MCF 10A (cell line): ENCODE data around the gene RAB1A. TPM values are rescaled to one million over a fixed set of nuclear protein-coding genes. Genes with fewer than 3 reads are reported as not detected.

ENCODE experiments used
- BruUV-seq: library from RNA; stranded (reverse); fragments of 400-500 nt; replicated peaks from 2 replicates; lab custom pipeline; 2021; lab: Mats Ljungman, UMichigan
- CTCF ChIA-PET: fragments of 300-600 bp; sonication (Branson Sonifier 250); formaldehyde crosslinking; extraction: SDS; loops from one replicate; lab custom pipeline; 2021; ENCODE audit warnings: antibody characterized with exemption, inconsistent platforms; lab: Yijun Ruan, JAX
- POLR2A ChIA-PET: fragments of 300-600, 350-650 bp; sonication (Branson Sonifier 250); formaldehyde crosslinking; extraction: SDS; loops from one replicate; lab custom pipeline; 2020; ENCODE audit warnings: antibody characterized with exemption, inconsistent platforms; lab: Yijun Ruan, JAX
- DNase-seq: peaks from one replicate; pipeline ENCODE4 v3.0.0-alpha.2; 2018; ENCODE audit not compliant: unreplicated experiment
- H3K27ac Mint-ChIP-seq: one replicate; pipeline ENCODE4 v1.8.0; 2022; ENCODE audit warnings: mild to moderate bottlenecking, low read depth, mixed read lengths; ENCODE audit not compliant: unreplicated experiment
- H3K27me3 Mint-ChIP-seq: one replicate; pipeline ENCODE4 v1.8.0; 2022; ENCODE audit warnings: mixed read lengths; ENCODE audit not compliant: insufficient read depth, unreplicated experiment
- H3K36me3 Mint-ChIP-seq: one replicate; pipeline ENCODE4 v1.8.0; 2022; ENCODE audit warnings: mild to moderate bottlenecking, moderate library complexity, mixed read lengths; ENCODE audit not compliant: insufficient read depth, unreplicated experiment
- H3K4me1 Mint-ChIP-seq: one replicate; pipeline ENCODE4 v1.8.0; 2022; ENCODE audit warnings: mixed read lengths; ENCODE audit not compliant: insufficient read depth, unreplicated experiment
- H3K4me3 Mint-ChIP-seq: one replicate; pipeline ENCODE4 v1.8.0; 2022; ENCODE audit warnings: mild to moderate bottlenecking, moderate library complexity, mixed read lengths; ENCODE audit not compliant: unreplicated experiment
- H3K9me3 Mint-ChIP-seq: one replicate; pipeline ENCODE4 v1.8.0; 2022; ENCODE audit warnings: mixed read lengths; ENCODE audit not compliant: unreplicated experiment
- CTCF ChIP-seq: fragments of 200-600 bp; IDR thresholded peaks from one replicate; pipeline ENCODE4 v1.8.0; 2022; ENCODE audit warnings: antibody characterized with exemption, mild to moderate bottlenecking; ENCODE audit not compliant: unreplicated experiment
- intact Hi-C: fragments of 100-400 bp; cut with micrococcal nuclease; formaldehyde crosslinking; loops from 2 replicates; pipeline ENCODE4 v1.14.1; 2022
- total RNA-seq: library from RNA; stranded (reverse); gene quantifications from 2 replicates; pipeline ENCODE4 v1.2.3, GENCODE V29; 2022

RAB1A gene
- total RNA-seq, 1 experiment from 2014 or later: 131 TPM

DNA sequence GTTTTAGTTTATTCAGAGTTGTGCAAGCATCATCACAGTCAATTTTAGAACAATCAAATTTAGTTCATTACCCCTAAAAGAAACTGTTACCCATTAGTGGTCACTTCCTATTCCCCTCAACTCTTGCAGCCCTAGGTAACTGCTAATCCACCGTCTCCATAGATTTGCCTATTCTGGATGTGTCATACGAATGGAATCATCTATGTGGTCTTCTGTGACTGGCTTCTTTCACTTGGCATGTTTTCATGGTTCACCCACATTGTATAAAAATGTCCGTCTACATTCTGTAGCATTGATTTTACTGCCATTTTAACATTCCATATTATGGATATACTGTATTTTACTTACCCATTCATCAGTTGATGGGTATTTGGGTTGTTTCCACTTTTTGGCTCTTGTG is 79.0 kb downstream of the RAB1A start:
- CTCF ChIA-PET: interaction anchor here (0.7 to 2.6 kb wide), 2 partner anchors 13 to 133 kb away, joined by 3 to 10 read pairs; no protein-coding TSS in a partner anchor

DNA sequence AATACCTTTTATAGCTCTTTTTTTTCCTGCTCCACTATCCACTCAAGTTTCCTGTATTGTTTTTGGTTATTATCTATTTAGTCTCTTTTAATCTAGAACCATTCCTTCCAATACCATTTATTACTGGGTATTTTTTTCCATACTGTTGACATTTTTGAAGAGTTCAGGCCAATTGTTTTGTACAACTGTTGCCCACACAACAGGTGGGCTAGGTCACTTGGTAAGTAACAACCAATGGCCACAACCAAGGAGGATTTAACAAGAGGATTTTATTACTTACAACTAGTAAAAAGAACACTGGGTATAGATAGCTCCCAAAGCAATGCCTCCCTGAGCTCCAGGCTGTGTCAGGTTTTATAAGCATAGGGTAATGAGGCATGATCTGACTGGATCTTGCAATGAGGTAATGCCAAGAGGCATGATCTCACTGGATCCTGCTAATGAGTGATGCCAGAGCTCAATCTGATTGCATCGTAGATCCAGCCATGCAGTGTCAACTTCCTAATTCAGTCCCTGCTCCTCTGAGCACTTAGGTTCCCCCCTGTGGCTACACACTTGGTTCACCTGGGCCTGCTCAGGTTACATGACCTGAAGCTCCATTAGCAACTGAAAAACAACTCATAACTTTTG is 80.8 kb downstream of the RAB1A start:
- intact Hi-C loops: no loop called here
- no peak for DNase-seq
- Mint-ChIP-seq H3K36me3 (peaks cover 5% of the 10 kb centered on the region), H3K27ac (no peak overlapping the region), H3K4me3 (no peak overlapping the region), H3K27me3 (no peaks in the 10 kb centered on the region), H3K4me1 (no peaks in the 10 kb centered on the region), H3K9me3 (peaks cover 14% of the 10 kb centered on the region)
- no TSS peak for BruUV-seq
- ChIA-PET POLR2A (interaction anchor here (1.3 to 1.4 kb wide), 2 partner anchors 21 to 50 kb away, joined by 3 read pairs; no protein-coding TSS in a partner anchor), CTCF (interaction anchor here (0.7 to 2.6 kb wide), 3 partner anchors 45 to 133 kb away, joined by 3 to 10 read pairs (median 3); no protein-coding TSS in a partner anchor)
- TF ChIP-seq CTCF: no peak

More for the DNA sequence above, 79.0 kb downstream of the RAB1A start:
- POLR2A ChIA-PET: interaction anchor here (1.4 kb wide), 1 partner anchor 52 kb away, joined by 3 read pairs; no protein-coding TSS in a partner anchor
- TF ChIP-seq CTCF: no peak
- no peaks in the 10 kb centered on the region for H3K27me3 Mint-ChIP-seq
- DNase-seq: no peak
- intact Hi-C loops: no loop called here
- no peaks in the 10 kb centered on the region for H3K36me3 Mint-ChIP-seq
- no TSS peak for BruUV-seq
- H3K4me1 Mint-ChIP-seq: no peaks in the 10 kb centered on the region
- no peak overlapping the region for H3K27ac Mint-ChIP-seq
- H3K9me3 Mint-ChIP-seq: no peaks in the 10 kb centered on the region
- no peak overlapping the region for H3K4me3 Mint-ChIP-seq

DNA sequence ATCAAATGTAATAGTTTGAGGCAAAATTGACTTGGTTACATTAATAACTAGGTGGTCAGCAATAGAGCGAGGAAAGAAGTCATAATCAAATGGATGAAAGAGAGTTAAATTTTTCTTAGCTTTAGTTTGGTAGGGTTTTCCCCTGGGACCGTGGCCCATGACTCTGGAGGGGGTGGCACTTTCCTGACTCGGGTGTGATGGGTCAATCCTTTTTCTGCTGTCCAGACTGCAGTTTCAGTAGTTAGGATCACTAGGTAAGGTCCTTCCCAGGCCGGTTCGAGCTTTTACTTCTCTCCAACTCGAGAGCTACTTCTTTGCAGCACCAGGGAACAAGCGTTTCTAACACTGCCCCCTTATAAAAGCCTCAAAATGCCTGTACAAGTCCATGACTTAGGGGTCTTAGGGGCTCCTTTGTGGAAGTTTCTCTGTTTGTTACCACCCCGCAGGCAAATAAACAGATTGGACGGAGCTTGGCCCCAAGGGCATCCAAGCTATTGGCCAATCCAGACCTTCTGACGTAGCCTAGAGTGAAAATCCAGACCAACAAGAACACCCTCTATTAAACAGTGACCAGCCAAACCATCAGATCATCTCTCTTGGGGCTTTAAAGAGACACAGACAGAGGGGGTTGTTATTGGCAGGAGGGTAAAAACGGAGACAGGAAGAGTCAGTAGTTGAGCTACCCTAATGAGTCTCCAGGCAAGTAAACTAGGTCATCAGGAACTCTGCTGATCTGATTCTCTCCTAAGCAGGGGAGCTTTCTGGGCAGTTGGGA is 83.1 kb downstream of the RAB1A start:
- peaks cover 5% of the 10 kb centered on the region for H3K36me3 Mint-ChIP-seq
- BruUV-seq: no TSS peak
- H3K4me3 Mint-ChIP-seq: no peak overlapping the region
- H3K27me3 Mint-ChIP-seq: no peaks in the 10 kb centered on the region
- CTCF ChIA-PET: interaction anchor here (0.7 to 2.3 kb wide), 3 partner anchors 15 to 129 kb away, joined by 3 to 13 read pairs (median 5); no protein-coding TSS in a partner anchor
- H3K4me1 Mint-ChIP-seq: no peaks in the 10 kb centered on the region
- no peak overlapping the region for H3K27ac Mint-ChIP-seq
- peaks cover 20% of the 10 kb centered on the region for H3K9me3 Mint-ChIP-seq
- DNase-seq: no peak
- intact Hi-C loops: no loop called here
- POLR2A ChIA-PET: interaction anchor here (0.5 to 1.9 kb wide), 3 partner anchors 9 to 562 kb away, joined by 3 to 8 read pairs (median 3); partner anchors contain the start of gene CEP68
- TF ChIP-seq CTCF: no peak

GRCh38 chr2:65045651-65046050 is 84.3 kb downstream of the RAB1A start:
- Mint-ChIP-seq H3K27me3 (no peaks in the 10 kb centered on the region), H3K9me3 (peaks cover 20% of the 10 kb centered on the region), H3K27ac (no peak overlapping the region), H3K4me3 (no peak overlapping the region), H3K4me1 (no peaks in the 10 kb centered on the region), H3K36me3 (peaks cover 5% of the 10 kb centered on the region)
- DNase-seq: no peak
- no TSS peak for BruUV-seq
- no peak for TF ChIP-seq CTCF
- POLR2A ChIA-PET: interaction anchor here (0.5 kb wide), 1 partner anchor 128 kb away, joined by 3 read pairs; no protein-coding TSS in a partner anchor
- CTCF ChIA-PET: interaction anchor here (0.9 to 2.3 kb wide), 2 partner anchors 10 to 128 kb away, joined by 3 to 13 read pairs; no protein-coding TSS in a partner anchor
- intact Hi-C loops: no loop called here
